ENCODE data around the gene LPA. TPM values are rescaled to one million over a fixed set of nuclear protein-coding genes. Genes with fewer than 3 reads are reported as not detected.

LPA gene
- polyA plus RNA-seq, 1 donor = not detected

GRCh38 chr6:160520043-160520904 is 143.8 kb downstream of the LPA start:
- DNase-seq (ENCODE audit: low read depth) = no peak

- no peak for DNase-seq (ENCODE audit: low read depth)
Measured at GRCh38 chr6:160519603-160520042, 144.5 kb downstream of the LPA start.

- no peak for DNase-seq (ENCODE audit: low read depth)
Measured at GRCh38 chr6:160519133-160519532, 144.9 kb downstream of the LPA start.

- no peak for DNase-seq (ENCODE audit: low read depth)
Measured at GRCh38 chr6:160513836-160514235, 150.2 kb downstream of the LPA start.

- no peak for DNase-seq (ENCODE audit: low read depth)
Measured at GRCh38 chr6:160510976-160511617, 153.0 kb downstream of the LPA start.

GRCh38 chr6:160510199-160510598 is 153.9 kb downstream of the LPA start:
- no peak for DNase-seq (ENCODE audit: low read depth)

GRCh38 chr6:160509610-160510009 is 154.5 kb downstream of the LPA start:
- no peak for DNase-seq (ENCODE audit: low read depth)

GRCh38 chr6:160508599-160508998 is 155.5 kb downstream of the LPA start:
- no peak for DNase-seq (ENCODE audit: low read depth)

- DNase-seq (ENCODE audit: low read depth) = no peak
Measured at GRCh38 chr6:160507420-160507819, 156.7 kb downstream of the LPA start.

GRCh38 chr6:160505970-160506369 is 158.1 kb downstream of the LPA start:
- DNase-seq (ENCODE audit: low read depth) = no peak

- no peak for DNase-seq (ENCODE audit: low read depth)
Measured at GRCh38 chr6:160500639-160501038, 163.4 kb downstream of the LPA start.

GRCh38 chr6:160494576-160494975 is 169.5 kb downstream of the LPA start:
- no peak for DNase-seq (ENCODE audit: low read depth)

GRCh38 chr6:160489091-160489490 is 175.0 kb downstream of the LPA start:
- no peak for DNase-seq (ENCODE audit: low read depth)

GRCh38 chr6:160487116-160487515 is 177.0 kb downstream of the LPA start:
- no peak for DNase-seq (ENCODE audit: low read depth)

Other genes starting within 250 kb of the LPA start
- 2.3 TPM for gene PLG, start 38.0 kb upstream of the LPA start, polyA plus RNA-seq (ENCODE audit: insufficient read length)